Hepatocyte (in vitro differentiated cells): ENCODE data around the gene PLSCR3.

Experiments
- CTCF ChIP-seq: fragments of 200-600 bp; sonication (generic); IDR thresholded peaks from 2 replicates; pipeline ENCODE4 v1.5.1; 2016; ENCODE audit warnings: antibody characterized with exemption, mild to moderate bottlenecking; ENCODE audit not compliant: poor library complexity
- EZH2 ChIP-seq: fragments of 200-600 bp; sonication (generic); IDR thresholded peaks from 2 replicates; pipeline ENCODE4 v1.6.1; 2016; ENCODE audit warnings: antibody characterized with exemption, mild to moderate bottlenecking, borderline replicate concordance
- EZH2phosphoT487 ChIP-seq: fragments of 200-600 bp; sonication (generic); IDR thresholded peaks from one replicate; pipeline ENCODE4 v1.6.1; 2018; ENCODE audit warnings: antibody characterized with exemption, mild to moderate bottlenecking, low read depth, moderate library complexity; ENCODE audit not compliant: unreplicated experiment, severe bottlenecking

- TF ChIP-seq CTCF (peak; percentile 76), EZH2 (no peak), EZH2phosphoT487 (no peak)
Observed at GRCh38 chr17:7436556-7437368, 42.4 kb upstream of the PLSCR3 start.
